ENCODE measurements around the gene P4HA2. TPM values are rescaled to one million over a fixed set of nuclear protein-coding genes. Genes with fewer than 3 reads are reported as not detected.

Gene P4HA2
- total and polyA plus RNA-seq, 4 experiments from 2014 or later: 0.14 to 0.96 (median 0.28) TPM; not detected in 1

- Histone ChIP-seq H3K27me3 (ENCODE audit: insufficient read depth, low read length) (no peaks in the 10 kb centered on the region), H3K4me1 (ENCODE audit: insufficient read depth, low read length) (no peaks in the 10 kb centered on the region), H3K4me3 (ENCODE audit: low read length in 2 of 2) (no peak overlapping the region), H3K9me3 (ENCODE audit: control insufficient read depth in 1 of 2, low read length in 2 of 2) (no peaks in the 10 kb centered on the region), H3K36me3 (ENCODE audit: insufficient read depth, low read length) (no peaks in the 10 kb centered on the region), H3K27ac (ENCODE audit: low read depth, low read length) (no peak overlapping the region)
- Mint-ChIP-seq H3K36me3 (no peaks in the 10 kb centered on the region), H3K9me3 (no peaks in the 10 kb centered on the region), H3K4me1 (no peaks in the 10 kb centered on the region), H3K4me3 (no peak overlapping the region), H3K27ac (no peak overlapping the region), H3K27me3 (no peaks in the 10 kb centered on the region)
- intact Hi-C loops (cut with micrococcal nuclease): no loop called here
- POLR2A ChIA-PET (ENCODE audit: partially characterized antibody): no interaction called here
- CTCF ChIA-PET (ENCODE audit: partially characterized antibody): interaction anchor here (1.1 to 4.2 kb wide), 2 partner anchors 28 to 149 kb away, joined by 3 to 18 read pairs; no protein-coding TSS in a partner anchor
- no peak for DNase-seq
Measured at GRCh38 chr5:132210944-132211343, 16.7 kb downstream of the P4HA2 start.

DNA sequence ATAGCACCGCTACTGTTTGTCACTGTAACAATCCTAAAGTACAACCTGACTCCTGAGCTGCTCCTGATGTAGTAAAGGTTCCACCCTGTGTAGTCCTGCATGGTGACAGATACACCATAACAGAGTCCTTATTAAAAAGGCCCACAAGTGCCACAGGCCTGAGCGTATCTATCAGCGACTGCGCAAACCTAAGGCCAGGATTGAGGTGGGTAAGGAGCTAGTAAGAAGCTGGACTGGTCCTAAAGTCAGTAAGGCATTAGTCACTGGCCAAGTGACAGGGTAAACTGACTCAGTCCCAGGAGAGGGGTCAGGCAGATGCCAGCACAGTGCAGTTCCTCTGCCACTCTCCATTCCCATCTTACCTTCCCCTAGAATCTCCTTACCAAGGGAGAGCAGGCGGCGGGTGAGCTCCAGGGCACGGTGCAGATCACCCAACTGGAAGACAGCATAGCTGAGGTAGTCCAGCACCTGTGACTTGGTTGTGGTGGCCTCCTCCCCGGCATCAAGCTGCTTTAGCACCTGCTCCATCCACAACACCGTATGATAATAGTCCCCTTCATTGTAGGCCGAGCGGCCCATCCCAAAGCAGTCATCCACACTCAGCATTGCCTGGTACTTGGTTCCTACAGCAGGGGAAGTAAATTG lies 17.6 kb downstream of the P4HA2 start:
- H3K36me3 Mint-ChIP-seq: no peaks in the 10 kb centered on the region
- Histone ChIP-seq H3K36me3 (ENCODE audit: insufficient read depth, low read length) (no peaks in the 10 kb centered on the region), H3K27me3 (ENCODE audit: insufficient read depth, low read length) (no peaks in the 10 kb centered on the region), H3K4me1 (ENCODE audit: insufficient read depth, low read length) (no peaks in the 10 kb centered on the region), H3K9me3 (ENCODE audit: control insufficient read depth in 1 of 2, low read length in 2 of 2) (no peaks in the 10 kb centered on the region), H3K4me3 (ENCODE audit: low read length in 2 of 2) (no peak overlapping the region), H3K27ac (ENCODE audit: low read depth, low read length) (no peak overlapping the region)
- H3K9me3 Mint-ChIP-seq: no peaks in the 10 kb centered on the region
- no peaks in the 10 kb centered on the region for H3K4me1 Mint-ChIP-seq
- intact Hi-C loops (cut with micrococcal nuclease): no loop called here
- ChIA-PET POLR2A (ENCODE audit: partially characterized antibody) (no interaction called here), CTCF (ENCODE audit: partially characterized antibody) (interaction anchor here (4.2 kb wide), 1 partner anchor 29 kb away, joined by 18 read pairs; no protein-coding TSS in a partner anchor)
- H3K4me3 Mint-ChIP-seq: no peak overlapping the region
- DNase-seq: no peak
- H3K27me3 Mint-ChIP-seq: no peaks in the 10 kb centered on the region
- H3K27ac Mint-ChIP-seq: no peak overlapping the region

DNA sequence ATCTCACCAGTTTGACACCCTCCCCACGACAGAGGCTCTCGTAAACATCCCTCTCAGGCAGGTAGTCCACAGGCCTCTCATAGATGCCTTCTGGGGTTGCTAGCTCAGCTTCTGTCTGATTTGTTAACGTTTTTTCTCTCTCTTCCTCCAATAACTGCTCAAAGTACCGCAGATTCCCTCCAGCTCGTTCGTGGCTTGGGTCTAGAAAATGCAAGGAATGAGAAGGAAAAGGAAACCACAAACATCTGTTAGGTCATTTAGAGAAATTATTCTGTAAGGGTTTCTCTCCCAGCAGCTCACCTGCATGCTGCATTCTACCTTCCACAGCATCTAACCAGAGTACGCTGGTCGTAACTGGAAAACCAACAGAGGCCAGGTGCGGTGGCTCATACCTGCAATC lies 18.5 kb downstream of the P4HA2 start:
- Mint-ChIP-seq H3K36me3 (no peaks in the 10 kb centered on the region), H3K4me3 (no peak overlapping the region), H3K9me3 (no peaks in the 10 kb centered on the region), H3K27ac (no peak overlapping the region), H3K27me3 (no peaks in the 10 kb centered on the region), H3K4me1 (no peaks in the 10 kb centered on the region)
- POLR2A ChIA-PET (ENCODE audit: partially characterized antibody): no interaction called here
- Histone ChIP-seq H3K27ac (ENCODE audit: low read depth, low read length) (no peak overlapping the region), H3K36me3 (ENCODE audit: insufficient read depth, low read length) (no peaks in the 10 kb centered on the region), H3K4me3 (ENCODE audit: low read length in 2 of 2) (no peak overlapping the region), H3K9me3 (ENCODE audit: control insufficient read depth in 1 of 2, low read length in 2 of 2) (no peaks in the 10 kb centered on the region), H3K4me1 (ENCODE audit: insufficient read depth, low read length) (no peaks in the 10 kb centered on the region), H3K27me3 (ENCODE audit: insufficient read depth, low read length) (no peaks in the 10 kb centered on the region)
- intact Hi-C loops (cut with micrococcal nuclease): no loop called here
- CTCF ChIA-PET (ENCODE audit: partially characterized antibody): interaction anchor here (0.7 to 4.2 kb wide), 2 partner anchors 29 to 30 kb away, joined by 3 to 18 read pairs; no protein-coding TSS in a partner anchor
- DNase-seq: no peak

DNA sequence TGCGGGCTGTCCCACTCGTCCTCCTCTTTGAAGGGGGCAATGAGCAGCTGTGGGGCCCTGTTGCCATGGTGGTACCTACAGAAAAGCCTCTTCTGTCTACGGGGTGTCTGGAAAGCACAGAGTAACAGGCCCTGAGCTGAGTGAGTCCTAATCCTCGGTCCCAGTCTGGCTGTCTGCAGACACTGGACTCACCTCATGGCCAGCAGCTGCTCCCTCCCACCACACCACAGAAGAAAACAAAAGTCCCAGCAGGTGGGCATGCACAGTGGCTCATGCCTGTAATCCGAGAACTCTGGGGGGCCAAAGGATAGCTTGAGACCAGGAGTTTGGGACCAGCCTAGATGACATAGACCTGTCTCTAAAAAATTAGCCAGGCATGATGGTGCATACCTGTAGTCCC lies 19.9 kb downstream of the P4HA2 start:
- no peaks in the 10 kb centered on the region for H3K27me3 ChIP-seq (ENCODE audit: insufficient read depth, low read length)
- intact Hi-C loops (cut with micrococcal nuclease): no loop called here
- Mint-ChIP-seq H3K4me3 (no peak overlapping the region), H3K4me1 (no peaks in the 10 kb centered on the region), H3K27me3 (peaks cover 0 to 2% of the 10 kb centered on the region in 2 donors), H3K9me3 (no peaks in the 10 kb centered on the region), H3K27ac (no peak overlapping the region), H3K36me3 (no peaks in the 10 kb centered on the region)
- H3K36me3 ChIP-seq (ENCODE audit: insufficient read depth, low read length): no peaks in the 10 kb centered on the region
- ChIA-PET CTCF (ENCODE audit: partially characterized antibody) (interaction anchor here (1.4 kb wide), 1 partner anchor 65 kb away, joined by 3 read pairs; no protein-coding TSS in a partner anchor), POLR2A (ENCODE audit: partially characterized antibody) (no interaction called here)
- H3K9me3 ChIP-seq (ENCODE audit: control insufficient read depth in 1 of 2, low read length in 2 of 2): no peaks in the 10 kb centered on the region
- no peak overlapping the region for H3K4me3 ChIP-seq (ENCODE audit: low read length in 2 of 2)
- no peak overlapping the region for H3K27ac ChIP-seq (ENCODE audit: low read depth, low read length)
- no peak for DNase-seq
- H3K4me1 ChIP-seq (ENCODE audit: insufficient read depth, low read length): no peaks in the 10 kb centered on the region

- H3K9me3 ChIP-seq (ENCODE audit: control insufficient read depth in 1 of 2, low read length in 2 of 2): no peaks in the 10 kb centered on the region
- ChIA-PET CTCF (ENCODE audit: partially characterized antibody) (interaction anchor here (0.9 to 1.4 kb wide), 2 partner anchors 32 to 66 kb away, joined by 3 to 4 read pairs; no protein-coding TSS in a partner anchor), POLR2A (ENCODE audit: partially characterized antibody) (no interaction called here)
- DNase-seq: no peak
- peaks cover 0 to 2% of the 10 kb centered on the region in 2 donors for H3K27me3 Mint-ChIP-seq
- no peak overlapping the region for H3K27ac ChIP-seq (ENCODE audit: low read depth, low read length)
- H3K27me3 ChIP-seq (ENCODE audit: insufficient read depth, low read length): no peaks in the 10 kb centered on the region
- H3K4me1 Mint-ChIP-seq: no peaks in the 10 kb centered on the region
- no peaks in the 10 kb centered on the region for H3K4me1 ChIP-seq (ENCODE audit: insufficient read depth, low read length)
- H3K4me3 Mint-ChIP-seq: no peak overlapping the region
- no peaks in the 10 kb centered on the region for H3K36me3 Mint-ChIP-seq
- no peaks in the 10 kb centered on the region for H3K36me3 ChIP-seq (ENCODE audit: insufficient read depth, low read length)
- intact Hi-C loops (cut with micrococcal nuclease): no loop called here
- H3K9me3 Mint-ChIP-seq: no peaks in the 10 kb centered on the region
- no peak overlapping the region for H3K4me3 ChIP-seq (ENCODE audit: low read length in 2 of 2)
- no peak overlapping the region for H3K27ac Mint-ChIP-seq
Measured at GRCh38 chr5:132206782-132207181, 20.9 kb downstream of the P4HA2 start.

GRCh38 chr5:132205385-132206125 lies 22.1 kb downstream of the P4HA2 start:
- Mint-ChIP-seq H3K9me3 (no peaks in the 10 kb centered on the region), H3K4me3 (no peak overlapping the region)
- CTCF ChIA-PET (ENCODE audit: partially characterized antibody): no interaction called here

GRCh38 chr5:132204371-132205135 lies 23.1 kb downstream of the P4HA2 start:
- H3K27ac ChIP-seq (ENCODE audit: low read depth, low read length): no peak overlapping the region
- H3K9me3 Mint-ChIP-seq: no peaks in the 10 kb centered on the region
- H3K4me1 ChIP-seq (ENCODE audit: insufficient read depth, low read length): no peaks in the 10 kb centered on the region
- CTCF ChIA-PET (ENCODE audit: partially characterized antibody): no interaction called here
- intact Hi-C loops (cut with micrococcal nuclease): no loop called here
- H3K4me3 Mint-ChIP-seq: peak overlapping the region in 1 of 8 donors; percentile 8
- no peak for DNase-seq
- peaks cover 0 to 2% of the 10 kb centered on the region in 2 donors for H3K27me3 Mint-ChIP-seq
- no peak overlapping the region for H3K4me3 ChIP-seq (ENCODE audit: low read length in 2 of 2)
- no peaks in the 10 kb centered on the region for H3K27me3 ChIP-seq (ENCODE audit: insufficient read depth, low read length)
- H3K36me3 ChIP-seq (ENCODE audit: insufficient read depth, low read length): no peaks in the 10 kb centered on the region
- POLR2A ChIA-PET (ENCODE audit: partially characterized antibody): no interaction called here
- no peaks in the 10 kb centered on the region for H3K36me3 Mint-ChIP-seq
- peak overlapping the region in 1 of 7 donors; percentile 31 for H3K27ac Mint-ChIP-seq
- no peaks in the 10 kb centered on the region for H3K4me1 Mint-ChIP-seq
- H3K9me3 ChIP-seq (ENCODE audit: control insufficient read depth in 1 of 2, low read length in 2 of 2): no peaks in the 10 kb centered on the region

More at GRCh38 chr5:132205385-132206125, 22.1 kb downstream of the P4HA2 start:
- POLR2A ChIA-PET (ENCODE audit: partially characterized antibody): no interaction called here
- Histone ChIP-seq H3K27ac (ENCODE audit: low read depth, low read length) (no peak overlapping the region), H3K27me3 (ENCODE audit: insufficient read depth, low read length) (no peaks in the 10 kb centered on the region), H3K4me3 (ENCODE audit: low read length in 2 of 2) (no peak overlapping the region), H3K36me3 (ENCODE audit: insufficient read depth, low read length) (no peaks in the 10 kb centered on the region), H3K9me3 (ENCODE audit: control insufficient read depth in 1 of 2, low read length in 2 of 2) (no peaks in the 10 kb centered on the region), H3K4me1 (ENCODE audit: insufficient read depth, low read length) (no peaks in the 10 kb centered on the region)
- Mint-ChIP-seq H3K27me3 (peaks cover 0 to 2% of the 10 kb centered on the region in 2 donors), H3K36me3 (no peaks in the 10 kb centered on the region), H3K27ac (no peak overlapping the region), H3K4me1 (no peaks in the 10 kb centered on the region)
- no peak for DNase-seq
- intact Hi-C loops (cut with micrococcal nuclease): no loop called here

All from CD4-positive, alpha-beta memory T cell (primary cell).